GM13977 (cell line): Measurements from ENCODE around the gene RFLNA.
A peak's percentile ranks its signal among the peaks of the same experiment; 100 is the strongest.

Experiments used
- DNase-seq: peaks from one replicate; pipeline ENCODE4 v3.0.0; 2012; ENCODE audit warnings: low spot score
- CTCF ChIP-seq: IDR thresholded peaks from 2 replicates; pipeline ENCODE4 v1.5.1; 2012; ENCODE audit warnings: mild to moderate bottlenecking, control low read depth; ENCODE audit not compliant: insufficient read depth; ENCODE audit errors: extremely low read depth, missing control alignments
- in situ Hi-C: fragments of 300-500 bp; cut with MboI; formaldehyde crosslinking; loops from one replicate; pipeline ENCODE4 v1.12.0; 2022; ENCODE audit warnings: low sequenced_read_pairs, low pct_unique_long_range_greater_than_20kb, mixed read lengths, inconsistent platforms; ENCODE audit not compliant: unreplicated experiment

Gene RFLNA

GRCh38 chr12:124316257-124316900, 21.5 kb downstream of the RFLNA start:
- in situ Hi-C loops, result loop anchor here (25.0 kb wide), 1 partner anchor 279 kb away; no protein-coding TSS in a partner anchor
- no peak for DNase-seq
- TF ChIP-seq CTCF, result no peak

- no peak for DNase-seq
- in situ Hi-C loops, result loop anchor here (25.0 kb wide), 1 partner anchor 280 kb away; no protein-coding TSS in a partner anchor
- no peak for TF ChIP-seq CTCF
Measured at GRCh38 chr12:124317400-124317799, 22.5 kb downstream of the RFLNA start.

- DNase-seq, result no peak
- in situ Hi-C loops, result loop anchor here (25.0 kb wide), 1 partner anchor 281 kb away; no protein-coding TSS in a partner anchor
- TF ChIP-seq CTCF, result no peak
Measured at GRCh38 chr12:124318278-124319020, 23.6 kb downstream of the RFLNA start.

GRCh38 chr12:124319368-124320050, 24.6 kb downstream of the RFLNA start:
- TF ChIP-seq CTCF, result no peak
- in situ Hi-C loops, result loop anchor here (25.0 kb wide), 1 partner anchor 282 kb away; no protein-coding TSS in a partner anchor
- DNase-seq, result no peak

GRCh38 chr12:124321040-124321481, 26.2 kb downstream of the RFLNA start:
- in situ Hi-C loops, result loop anchor here (25.0 kb wide), 1 partner anchor 284 kb away; no protein-coding TSS in a partner anchor

More at GRCh38 chr12:124321040-124321481, 26.2 kb downstream of the RFLNA start:
- DNase-seq, result peak; percentile 87
- TF ChIP-seq CTCF, result peak; percentile 93
